ENCODE measurements around the gene SEMA5B. TPM values are rescaled to one million over a fixed set of nuclear protein-coding genes. Genes with fewer than 3 reads are reported as not detected.

SEMA5B gene
- total and polyA plus RNA-seq, 2 donors (not counting 1 experiment from before 2014, with no cell fraction given), result not detected

GRCh38 chr3:122962149-122962548 is 65.4 kb downstream of the SEMA5B start:
- ChIA-PET POLR2A (no interaction called here), CTCF (no interaction called here)
- ATAC-seq (ENCODE audit: low read depth) (no peak), DNase-seq (no peak)
- H3K27me3 Mint-ChIP-seq, result peaks cover 13% of the 10 kb centered on the region
- intact Hi-C loops (cut with micrococcal nuclease), result no loop called here
- no peaks in the 10 kb centered on the region for H3K9me3 Mint-ChIP-seq (ENCODE audit: insufficient read depth)
- TF ChIP-seq CTCF (IDR thresholded peaks at IDR 0.05) (no peak), EZH2 (IDR thresholded peaks at IDR 0.05; ENCODE audit: borderline replicate concordance, insufficient read depth, low read depth, low read length, poor library complexity, severe bottlenecking) (no peak)
- no peaks in the 10 kb centered on the region for H3K4me1 Mint-ChIP-seq
- Histone ChIP-seq H4K20me1 (ENCODE audit: control insufficient read depth, insufficient read depth, low read length, poor library complexity, severe bottlenecking) (no peaks in the 10 kb centered on the region), H3K27ac (ENCODE audit: low read length in 2 of 2) (no peak overlapping the region), H3K4me3 (ENCODE audit: control extremely low read depth in 1 of 5, extremely low read depth in 1 of 5, insufficient read depth in 1 of 5, low read depth in 2 of 5, low read length in 4 of 5) (no peak overlapping the region), H3K27me3 (replicated peaks in 1 of 4; ENCODE audit: control extremely low read depth in 1 of 4, control insufficient read depth in 3 of 4, insufficient read depth in 4 of 4, low read length in 3 of 4) (peaks cover 0 to 4% (median 0%) of the 10 kb centered on the region in 4 experiments), H3K36me3 (replicated peaks in 1 of 2; ENCODE audit: control extremely low read depth in 1 of 2, control insufficient read depth in 1 of 2, extremely low read depth in 1 of 2, insufficient read depth in 2 of 2, low read length in 1 of 2) (no peaks in the 10 kb centered on the region), H3K4me2 (replicated peaks; ENCODE audit: low read depth, low read length, poor library complexity, severe bottlenecking) (no peak overlapping the region), H3K79me2 (ENCODE audit: control insufficient read depth, insufficient read depth, low read length) (no peaks in the 10 kb centered on the region), H3K4me1 (ENCODE audit: control insufficient read depth in 2 of 2, insufficient read depth in 2 of 2, low read length in 2 of 2) (no peaks in the 10 kb centered on the region), H3K9ac (ENCODE audit: low read length) (no peak overlapping the region), H3K9me3 (ENCODE audit: control extremely low read depth in 1 of 3, control insufficient read depth in 2 of 3, insufficient read depth in 1 of 3, low read length in 2 of 3) (no peaks in the 10 kb centered on the region), H2AFZ (ENCODE audit: insufficient read depth, low read depth, low read length, poor library complexity, severe bottlenecking) (no peak overlapping the region)
- H3K27ac Mint-ChIP-seq, result no peak overlapping the region
- whole genome bisulfite sequencing (ENCODE audit: insufficient coverage), result 85% methylated on average over 3 of the region's 9 CpGs
- H3K4me3 Mint-ChIP-seq, result no peak overlapping the region

GRCh38 chr3:122961146-122961545 is 66.4 kb downstream of the SEMA5B start:
- DNase-seq (no peak), ATAC-seq (ENCODE audit: low read depth) (no peak)
- H3K9ac ChIP-seq (ENCODE audit: low read length), result no peak overlapping the region
- no peaks in the 10 kb centered on the region for H3K9me3 Mint-ChIP-seq (ENCODE audit: insufficient read depth)
- peaks cover 0 to 4% (median 0%) of the 10 kb centered on the region in 4 experiments for H3K27me3 ChIP-seq (replicated peaks in 1 of 4; ENCODE audit: control extremely low read depth in 1 of 4, control insufficient read depth in 3 of 4, insufficient read depth in 4 of 4, low read length in 3 of 4)
- H3K4me3 ChIP-seq (ENCODE audit: control extremely low read depth in 1 of 5, extremely low read depth in 1 of 5, insufficient read depth in 1 of 5, low read depth in 2 of 5, low read length in 4 of 5), result no peak overlapping the region
- H3K4me1 ChIP-seq (ENCODE audit: control insufficient read depth in 2 of 2, insufficient read depth in 2 of 2, low read length in 2 of 2), result no peaks in the 10 kb centered on the region
- TF ChIP-seq EZH2 (IDR thresholded peaks at IDR 0.05; ENCODE audit: borderline replicate concordance, insufficient read depth, low read depth, low read length, poor library complexity, severe bottlenecking), result no peak
- no peak for TF ChIP-seq CTCF (IDR thresholded peaks at IDR 0.05)
- no peaks in the 10 kb centered on the region for H4K20me1 ChIP-seq (ENCODE audit: control insufficient read depth, insufficient read depth, low read length, poor library complexity, severe bottlenecking)
- no peak overlapping the region for H3K27ac ChIP-seq (ENCODE audit: low read length in 2 of 2)
- no peaks in the 10 kb centered on the region for H3K79me2 ChIP-seq (ENCODE audit: control insufficient read depth, insufficient read depth, low read length)
- H3K27ac Mint-ChIP-seq, result no peak overlapping the region
- no peak overlapping the region for H3K4me2 ChIP-seq (replicated peaks; ENCODE audit: low read depth, low read length, poor library complexity, severe bottlenecking)
- H3K9me3 ChIP-seq (ENCODE audit: control extremely low read depth in 1 of 3, control insufficient read depth in 2 of 3, insufficient read depth in 1 of 3, low read length in 2 of 3), result peaks cover 0 to 2% (median 0%) of the 10 kb centered on the region in 3 donors
- CTCF ChIA-PET, result interaction anchor here (0.9 kb wide), 1 partner anchor 10 kb away, joined by 3 read pairs; no protein-coding TSS in a partner anchor
- no peak overlapping the region for H3K4me3 Mint-ChIP-seq
- 71% methylated on average over 4 of the region's 4 CpGs for WGBS (ENCODE audit: insufficient coverage)
- POLR2A ChIA-PET, result no interaction called here
- intact Hi-C loops (cut with micrococcal nuclease), result no loop called here
- no peak overlapping the region for H2AFZ ChIP-seq (ENCODE audit: insufficient read depth, low read depth, low read length, poor library complexity, severe bottlenecking)
- H3K27me3 Mint-ChIP-seq, result peaks cover 18% of the 10 kb centered on the region
- no peaks in the 10 kb centered on the region for H3K36me3 ChIP-seq (replicated peaks in 1 of 2; ENCODE audit: control extremely low read depth in 1 of 2, control insufficient read depth in 1 of 2, extremely low read depth in 1 of 2, insufficient read depth in 2 of 2, low read length in 1 of 2)
- H3K4me1 Mint-ChIP-seq, result no peaks in the 10 kb centered on the region
